ENCODE measurements around the gene HSPB9.

GRCh38 chr17:42097691-42098631 lies 24.6 kb upstream of the HSPB9 start, which contains the start of gene ZNF385C:
- no peak for TF ChIP-seq CTCF (IDR thresholded peaks at IDR 0.05; ENCODE audit: insufficient read depth, low read length)
- TF ChIP-seq REST (IDR thresholded peaks at IDR 0.05; ENCODE audit: insufficient replicate concordance, low read depth), result no peak
